Endothelial cell of umbilical vein (primary cell): ENCODE results near the gene CAPN5. TPM values are rescaled to one million over a fixed set of nuclear protein-coding genes. Genes with fewer than 3 reads are reported as not detected.
A peak's percentile ranks its signal among the peaks of the same experiment; 100 is the strongest.

Experiments used
- BruUV-seq: library from RNA; stranded (reverse); fragments of 400-500 nt; replicated peaks from 2 replicates; lab custom pipeline; 2021; lab: Mats Ljungman, UMichigan
- CTCF ChIA-PET: fragments of 300-600, 350-600 bp; sonication (Branson Sonifier 250); formaldehyde crosslinking; loops from one replicate; lab custom pipeline; 2021; ENCODE audit warnings: antibody characterized with exemption, inconsistent platforms; lab: Charles Lee
- POLR2A ChIA-PET: fragments of 300-600, 350-600 bp; sonication (Branson Sonifier 250); formaldehyde crosslinking; loops from one replicate; lab custom pipeline; 2021; ENCODE audit warnings: antibody characterized with exemption, inconsistent platforms; lab: Charles Lee
- DNase-seq: peaks from one replicate; pipeline ENCODE4 v3.0.0-alpha.2; 2011; ENCODE audit warnings: low read depth, low spot score
- FAIRE-seq: peaks from 2 replicates; lab custom pipeline; 2011; peaks lifted over from hg19 to GRCh38; lab: Jason Lieb, UNC
- H2AFZ ChIP-seq: 2 replicates; pipeline ENCODE4 v1.6.0; 2012; ENCODE audit warnings: low read depth, low read length, control low read depth, inconsistent platforms
- H3K27ac ChIP-seq: 2 replicates; pipeline ENCODE4 v1.5.1; 2011; ENCODE audit warnings: low read depth, mild to moderate bottlenecking, control low read depth, low read length, moderate library complexity; ENCODE audit not compliant: insufficient read depth
- H3K27me3 ChIP-seq, 2 experiments: 2 replicates each; pipeline versions ENCODE4 v1.6.0 to v1.6.1; 2011; ENCODE audit warnings: low read length in 2 of 2, mixed read lengths in 1 of 2; ENCODE audit not compliant: control insufficient read depth in 2 of 2, insufficient read depth in 2 of 2
- H3K36me3 ChIP-seq, 2 experiments: 2 replicates in 1 of 2; 3 replicates in 1 of 2; pipeline ENCODE4 v1.5.1; 2011; ENCODE audit warnings: low read length in 2 of 2, mild to moderate bottlenecking in 1 of 2, moderate library complexity in 1 of 2; ENCODE audit not compliant: control insufficient read depth in 2 of 2, insufficient read depth in 2 of 2; ENCODE audit errors: extremely low read depth in 1 of 2
- H3K4me1 ChIP-seq: 3 replicates; pipeline ENCODE4 v1.5.1; 2011; ENCODE audit warnings: mild to moderate bottlenecking, low read length; ENCODE audit not compliant: control insufficient read depth, insufficient read depth; ENCODE audit errors: extremely low read depth
- H3K4me2 ChIP-seq: 2 replicates; pipeline ENCODE4 v1.6.1; 2011; ENCODE audit warnings: low read length, control low read depth, mixed read lengths; ENCODE audit not compliant: insufficient read depth
- H3K4me3 ChIP-seq, 3 experiments: fragments of 200-600 bp in 1 of 3; sonication (generic), shearing (Covaris generic) in 1 of 3; replicated peaks in 1 of 3; 2 replicates each; pipeline ENCODE4 v1.5.1; 2011 to 2016; ENCODE audit warnings: control low read depth in 3 of 3, low read length in 3 of 3, mild to moderate bottlenecking in 2 of 3, inconsistent platforms in 1 of 3, low read depth in 1 of 3, moderate library complexity in 1 of 3; ENCODE audit not compliant: insufficient read depth in 1 of 3
- H3K79me2 ChIP-seq: 2 replicates; pipeline ENCODE4 v1.6.0; 2012; ENCODE audit warnings: low read length, inconsistent platforms; ENCODE audit not compliant: control insufficient read depth, insufficient read depth
- H3K9ac ChIP-seq: replicated peaks from 2 replicates; pipeline ENCODE3; 2011; ENCODE audit warnings: low read length, control low read depth; ENCODE audit not compliant: insufficient read depth; ENCODE audit errors: extremely low read depth
- H3K9me1 ChIP-seq: replicated peaks from 3 replicates; pipeline ENCODE4 v1.6.0; 2011; ENCODE audit warnings: mild to moderate bottlenecking, low read length; ENCODE audit not compliant: control insufficient read depth, insufficient read depth; ENCODE audit errors: extremely low read depth
- H3K9me3 ChIP-seq: replicated peaks from 2 replicates; pipeline ENCODE4 v1.5.1; 2012; ENCODE audit warnings: low read length, inconsistent platforms; ENCODE audit not compliant: control insufficient read depth, insufficient read depth
- H4K20me1 ChIP-seq: replicated peaks from 2 replicates; pipeline ENCODE3; 2011; ENCODE audit warnings: mild to moderate bottlenecking, low read length; ENCODE audit not compliant: control insufficient read depth, insufficient read depth; ENCODE audit errors: extremely low read depth
- EZH2 ChIP-seq: IDR thresholded peaks from 2 replicates; pipeline ENCODE4 v1.6.1; 2012; ENCODE audit warnings: borderline replicate concordance, low read depth, mild to moderate bottlenecking, moderate library complexity, low read length, inconsistent platforms; ENCODE audit not compliant: severe bottlenecking
- GATA2 ChIP-seq: IDR thresholded peaks from 2 replicates; pipeline ENCODE4 v1.7.0; 2011; ENCODE audit warnings: low read depth, mild to moderate bottlenecking, moderate library complexity, mixed read lengths, low read length; ENCODE audit not compliant: insufficient read length, insufficient read depth
- JUN ChIP-seq: IDR thresholded peaks from 2 replicates; pipeline ENCODE4 v1.6.1; 2011; ENCODE audit warnings: borderline replicate concordance, low read depth; ENCODE audit not compliant: insufficient read length, insufficient read depth
- MYC ChIP-seq: IDR thresholded peaks from one replicate; pipeline ENCODE4 v1.6.1; 2011; ENCODE audit warnings: mild to moderate bottlenecking, low read depth, low read length
- POLR2A ChIP-seq: IDR thresholded peaks from 2 replicates; pipeline ENCODE4 v1.6.1; 2012; ENCODE audit warnings: low read depth, mild to moderate bottlenecking, control low read depth, low read length
- POLR2AphosphoS5 ChIP-seq: IDR thresholded peaks from 2 replicates; pipeline ENCODE4 v1.6.1; 2012; ENCODE audit warnings: low read depth, mild to moderate bottlenecking, control low read depth, low read length, moderate library complexity; ENCODE audit not compliant: insufficient read depth
- dilution Hi-C: fragments of 300-500 bp; cut with MboI; formaldehyde crosslinking; loops from one replicate; pipeline ENCODE4 v1.15.0; 2019; ENCODE audit warnings: low sequenced_read_pairs; ENCODE audit not compliant: extremely low pct_ligation_motif_present
- intact Hi-C: fragments of 100-400 bp; cut with micrococcal nuclease; formaldehyde crosslinking; loops from one replicate; pipeline ENCODE4 v1.10.0; 2022
- polyA plus RNA-seq, 4 experiments: library from polyadenylated mRNA; depleted of rRNA in 3 of 4; stranded (reverse) in 3 of 4; unstranded in 1 of 4; fragments of >200 nt; gene quantifications; 2 replicates each; pipeline versions ENCODE4 v1.2.1 to v1.2.3, GENCODE V29; 2011 to 2012; ENCODE audit warnings: missing spikeins in 1 of 4
- total RNA-seq: library from RNA; stranded (reverse); gene quantifications from 2 replicates; pipeline ENCODE4 v1.2.3, GENCODE V29; 2021
- TF ChIP-seq, protein P1 (sequence below), 2 donors: IDR thresholded peaks; 1 replicate in 1 of 2; 2 replicates in 1 of 2; pipeline ENCODE4 v1.5.1; 2011; ENCODE audit warnings: low read length in 2 of 2, mild to moderate bottlenecking in 2 of 2, moderate library complexity in 2 of 2, control low read depth in 1 of 2, inconsistent platforms in 1 of 2, low read depth in 1 of 2; ENCODE audit not compliant: insufficient read depth in 1 of 2; ENCODE audit errors: extremely low read depth in 1 of 2
- TF ChIP-seq, protein P2 (sequence below): IDR thresholded peaks from 2 replicates; pipeline ENCODE4 v1.6.1; 2011; ENCODE audit not compliant: insufficient read depth, insufficient read length

CAPN5 gene
- total and polyA plus RNA-seq, 2 donors (not counting 3 experiments of a cell fraction or from before 2014, with no cell fraction given): 15.0 to 17.0 TPM

DNA sequence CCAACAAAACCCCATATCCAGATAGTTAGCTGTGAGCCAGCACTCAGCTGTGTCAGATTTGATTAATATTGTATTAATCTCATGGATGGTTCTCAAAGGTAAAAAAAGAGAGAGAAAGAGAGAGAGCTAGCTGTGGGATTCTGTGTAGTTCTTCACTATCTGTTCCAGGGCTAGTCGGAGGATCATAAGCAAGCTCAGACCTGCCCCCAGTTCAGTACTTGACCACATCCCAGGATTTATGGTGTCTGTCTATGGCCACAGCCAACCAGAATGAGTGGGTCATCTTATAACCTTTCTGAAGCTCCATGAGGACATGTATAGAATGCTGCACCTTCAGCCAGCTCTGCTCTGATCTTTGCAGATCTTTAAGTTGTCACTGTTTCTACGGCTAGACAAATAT is 46.0 kb upstream of the CAPN5 start:
- H3K9ac ChIP-seq: no peak overlapping the region
- H3K4me3 ChIP-seq: no peak overlapping the region
- BruUV-seq: no TSS peak
- dilution Hi-C loops: no loop called here
- no peak for TF ChIP-seq GATA2
- no peak for TF ChIP-seq MYC
- TF ChIP-seq POLR2A: no peak
- TF ChIP-seq, protein P1, sequence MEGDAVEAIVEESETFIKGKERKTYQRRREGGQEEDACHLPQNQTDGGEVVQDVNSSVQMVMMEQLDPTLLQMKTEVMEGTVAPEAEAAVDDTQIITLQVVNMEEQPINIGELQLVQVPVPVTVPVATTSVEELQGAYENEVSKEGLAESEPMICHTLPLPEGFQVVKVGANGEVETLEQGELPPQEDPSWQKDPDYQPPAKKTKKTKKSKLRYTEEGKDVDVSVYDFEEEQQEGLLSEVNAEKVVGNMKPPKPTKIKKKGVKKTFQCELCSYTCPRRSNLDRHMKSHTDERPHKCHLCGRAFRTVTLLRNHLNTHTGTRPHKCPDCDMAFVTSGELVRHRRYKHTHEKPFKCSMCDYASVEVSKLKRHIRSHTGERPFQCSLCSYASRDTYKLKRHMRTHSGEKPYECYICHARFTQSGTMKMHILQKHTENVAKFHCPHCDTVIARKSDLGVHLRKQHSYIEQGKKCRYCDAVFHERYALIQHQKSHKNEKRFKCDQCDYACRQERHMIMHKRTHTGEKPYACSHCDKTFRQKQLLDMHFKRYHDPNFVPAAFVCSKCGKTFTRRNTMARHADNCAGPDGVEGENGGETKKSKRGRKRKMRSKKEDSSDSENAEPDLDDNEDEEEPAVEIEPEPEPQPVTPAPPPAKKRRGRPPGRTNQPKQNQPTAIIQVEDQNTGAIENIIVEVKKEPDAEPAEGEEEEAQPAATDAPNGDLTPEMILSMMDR (IDR thresholded peaks at IDR 0.05; ENCODE audit: extremely low read depth in 1 of 2, insufficient read depth in 1 of 2, low read depth in 1 of 2, low read length in 2 of 2): no peak
- TF ChIP-seq EZH2: no peak
- TF ChIP-seq, protein P2, sequence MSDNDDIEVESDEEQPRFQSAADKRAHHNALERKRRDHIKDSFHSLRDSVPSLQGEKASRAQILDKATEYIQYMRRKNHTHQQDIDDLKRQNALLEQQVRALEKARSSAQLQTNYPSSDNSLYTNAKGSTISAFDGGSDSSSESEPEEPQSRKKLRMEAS: no peak
- TF ChIP-seq JUN: no peak
- no peak for TF ChIP-seq POLR2AphosphoS5
- H3K27ac ChIP-seq: no peak overlapping the region
- no peak overlapping the region for H2AFZ ChIP-seq
- H3K4me2 ChIP-seq: peak overlapping the region; percentile 52
- ChIA-PET CTCF (interaction anchor here (1.1 to 2.2 kb wide), 3 partner anchors 27 to 101 kb away, joined by 3 to 14 read pairs (median 4); no protein-coding TSS in a partner anchor), POLR2A (no interaction called here)
- H3K27me3 ChIP-seq: no peaks in the 10 kb centered on the region
- H3K9me3 ChIP-seq: no peaks in the 10 kb centered on the region
- peaks cover 16% of the 10 kb centered on the region for H3K4me1 ChIP-seq
- no peak for FAIRE-seq
- no peaks in the 10 kb centered on the region for H4K20me1 ChIP-seq
- no peaks in the 10 kb centered on the region for H3K36me3 ChIP-seq
- intact Hi-C loops: no loop called here
- DNase-seq: no peak
- H3K9me1 ChIP-seq: peaks cover 3% of the 10 kb centered on the region
- H3K79me2 ChIP-seq: no peaks in the 10 kb centered on the region
